Kidney epithelial cell (primary cell): ENCODE data around the gene EXOC1L. TPM values are rescaled to one million over a fixed set of nuclear protein-coding genes. Genes with fewer than 3 reads are reported as not detected.

Experiments used
- DNase-seq: peaks from one replicate; pipeline ENCODE4 v3.0.0-alpha.2; 2010; ENCODE audit warnings: low read depth
- H3K27me3 ChIP-seq: 2 replicates; pipeline ENCODE4 v1.6.0; 2011; ENCODE audit warnings: low read length; ENCODE audit not compliant: control insufficient read depth, insufficient read depth
- H3K36me3 ChIP-seq: 2 replicates; pipeline ENCODE4 v1.5.1; 2011; ENCODE audit warnings: low read length; ENCODE audit not compliant: control insufficient read depth, insufficient read depth
- H3K4me3 ChIP-seq: 2 replicates; pipeline ENCODE4 v1.5.1; 2011; ENCODE audit warnings: low read depth, mild to moderate bottlenecking, control low read depth, low read length
- total RNA-seq: library from RNA; depleted of rRNA; stranded (reverse); fragments of >200 nt; gene quantifications from 2 replicates; pipeline ENCODE4 v1.2.3, GENCODE V29; 2015
- TF ChIP-seq, protein P1 (sequence below): IDR thresholded peaks from 2 replicates; pipeline ENCODE4 v1.5.1; 2011; ENCODE audit warnings: mild to moderate bottlenecking, moderate library complexity, low read length, control low read depth, inconsistent platforms; ENCODE audit not compliant: insufficient read depth, poor library complexity, severe bottlenecking

EXOC1L gene
- total RNA-seq, 1 donor from 2014 or later = not detected

DNA sequence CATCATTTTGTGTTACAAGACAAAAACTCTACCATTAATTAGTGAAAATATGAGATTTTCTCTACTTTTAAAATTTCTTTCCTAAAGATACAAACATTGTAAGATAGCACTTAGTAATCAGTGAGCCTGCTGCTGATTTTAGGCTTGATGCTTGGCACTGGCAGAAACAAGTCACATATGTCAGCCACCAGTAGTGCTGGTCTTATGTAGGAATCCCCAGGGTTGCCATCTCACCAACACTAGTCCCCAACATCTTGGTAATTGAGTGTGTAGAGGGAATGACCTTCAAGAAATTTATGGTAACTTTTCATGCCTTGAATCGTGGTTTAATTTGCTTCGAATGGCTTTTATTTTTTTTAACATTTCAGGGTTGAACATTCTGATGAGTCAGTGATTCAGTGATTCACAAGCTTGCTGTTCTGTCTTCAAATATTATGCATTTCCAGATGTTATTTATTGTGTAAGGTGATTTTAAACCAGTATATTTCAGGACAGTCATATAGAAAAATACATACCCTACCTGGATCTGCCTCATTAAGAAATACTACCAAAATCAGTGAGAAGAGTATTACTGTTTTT, 45.7 kb downstream of the EXOC1L start:
- H3K36me3 ChIP-seq = no peaks in the 10 kb centered on the region
- no peak overlapping the region for H3K4me3 ChIP-seq
- no peaks in the 10 kb centered on the region for H3K27me3 ChIP-seq
- no peak for DNase-seq
- TF ChIP-seq, protein P1, sequence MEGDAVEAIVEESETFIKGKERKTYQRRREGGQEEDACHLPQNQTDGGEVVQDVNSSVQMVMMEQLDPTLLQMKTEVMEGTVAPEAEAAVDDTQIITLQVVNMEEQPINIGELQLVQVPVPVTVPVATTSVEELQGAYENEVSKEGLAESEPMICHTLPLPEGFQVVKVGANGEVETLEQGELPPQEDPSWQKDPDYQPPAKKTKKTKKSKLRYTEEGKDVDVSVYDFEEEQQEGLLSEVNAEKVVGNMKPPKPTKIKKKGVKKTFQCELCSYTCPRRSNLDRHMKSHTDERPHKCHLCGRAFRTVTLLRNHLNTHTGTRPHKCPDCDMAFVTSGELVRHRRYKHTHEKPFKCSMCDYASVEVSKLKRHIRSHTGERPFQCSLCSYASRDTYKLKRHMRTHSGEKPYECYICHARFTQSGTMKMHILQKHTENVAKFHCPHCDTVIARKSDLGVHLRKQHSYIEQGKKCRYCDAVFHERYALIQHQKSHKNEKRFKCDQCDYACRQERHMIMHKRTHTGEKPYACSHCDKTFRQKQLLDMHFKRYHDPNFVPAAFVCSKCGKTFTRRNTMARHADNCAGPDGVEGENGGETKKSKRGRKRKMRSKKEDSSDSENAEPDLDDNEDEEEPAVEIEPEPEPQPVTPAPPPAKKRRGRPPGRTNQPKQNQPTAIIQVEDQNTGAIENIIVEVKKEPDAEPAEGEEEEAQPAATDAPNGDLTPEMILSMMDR = no peak

DNA sequence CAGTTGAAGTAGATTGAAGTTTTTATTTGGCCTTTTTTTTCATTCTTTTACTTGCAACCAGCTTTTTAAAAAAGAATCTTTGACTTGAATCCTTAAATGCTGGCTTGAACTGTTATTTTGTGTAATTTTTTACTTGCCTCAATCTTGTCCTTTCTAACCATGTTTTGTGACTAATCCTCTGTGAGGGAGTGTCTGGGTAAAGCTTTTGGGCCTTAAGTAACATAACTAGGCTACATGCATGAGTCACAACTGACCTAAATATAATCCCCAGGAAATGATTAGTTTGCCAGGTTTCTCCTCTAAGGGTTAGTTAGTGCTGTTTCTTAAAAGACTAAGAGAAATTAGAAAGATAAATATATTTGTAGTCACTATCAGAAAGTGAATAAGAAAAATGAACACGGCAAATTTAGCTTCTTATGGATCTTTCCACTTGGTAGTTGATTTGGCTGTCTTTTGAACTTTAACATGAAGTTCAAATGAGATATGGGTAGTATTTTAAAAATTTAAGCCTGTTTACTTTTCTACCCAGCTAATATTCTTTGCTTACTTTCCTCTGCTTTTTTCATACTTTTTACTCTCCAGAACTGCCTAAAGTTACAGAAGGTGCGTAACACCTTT, 46.8 kb downstream of the EXOC1L start:
- Histone ChIP-seq H3K36me3 (no peaks in the 10 kb centered on the region), H3K27me3 (no peaks in the 10 kb centered on the region), H3K4me3 (no peak overlapping the region)
- DNase-seq = peak; percentile 88
- TF ChIP-seq, protein P1 = no peak

DNA sequence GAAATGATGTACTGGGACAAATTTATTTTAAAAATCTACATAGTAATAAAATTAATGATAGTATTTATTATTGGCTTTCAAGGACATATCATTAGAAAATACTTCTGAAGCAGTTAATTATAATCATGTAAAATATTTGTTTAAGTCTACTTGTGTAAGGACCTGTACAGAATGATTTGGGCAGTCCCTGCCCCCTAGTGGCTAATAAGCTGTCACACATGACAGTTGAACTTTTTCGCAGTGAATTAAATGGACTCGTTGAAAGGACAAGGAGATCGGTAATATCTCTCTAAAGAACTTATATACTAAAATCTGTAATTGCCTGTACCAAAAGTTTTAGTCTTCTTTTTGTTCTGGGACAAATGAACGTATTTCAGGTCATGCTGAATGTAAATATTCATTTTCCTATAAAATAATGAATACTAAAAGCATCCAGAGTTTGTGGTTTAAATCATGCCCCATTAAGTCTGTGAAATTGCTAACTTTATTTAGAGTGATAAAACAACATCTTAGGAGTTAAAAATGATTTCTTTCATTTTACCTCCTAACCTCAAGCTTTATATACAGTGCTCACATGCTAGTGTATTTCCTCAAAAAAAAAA, 47.5 kb downstream of the EXOC1L start:
- Histone ChIP-seq H3K27me3 (no peaks in the 10 kb centered on the region), H3K4me3 (no peak overlapping the region), H3K36me3 (no peaks in the 10 kb centered on the region)
- DNase-seq = peak; percentile 45
- TF ChIP-seq, protein P1 = peak; percentile 85

DNA sequence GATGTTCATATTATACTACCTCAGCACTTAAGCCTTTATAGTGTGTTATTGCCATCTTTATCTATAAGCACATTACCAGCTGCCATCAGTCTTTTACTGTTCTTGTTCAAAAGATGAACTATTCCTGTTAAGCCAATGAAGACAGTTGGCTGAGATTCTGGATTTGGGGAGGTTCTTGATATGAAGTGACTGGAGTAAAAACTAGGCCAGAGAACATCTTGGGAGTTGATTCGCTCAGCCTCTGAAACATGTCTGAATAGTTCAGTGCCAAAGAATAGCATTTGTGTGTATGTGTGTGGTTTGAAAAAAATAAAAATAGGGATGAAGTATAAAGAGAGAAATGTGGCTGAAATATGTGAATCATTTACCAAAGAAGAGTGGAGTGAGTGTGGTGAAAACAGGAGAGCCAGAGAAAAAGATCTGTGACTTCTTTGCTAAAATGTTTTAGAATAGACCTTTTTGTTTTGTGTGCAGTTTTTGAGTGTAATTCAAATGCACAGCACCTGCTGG, 49.0 kb downstream of the EXOC1L start:
- no peak overlapping the region for H3K4me3 ChIP-seq
- no peaks in the 10 kb centered on the region for H3K36me3 ChIP-seq
- TF ChIP-seq, protein P1 = no peak
- no peak for DNase-seq
- no peaks in the 10 kb centered on the region for H3K27me3 ChIP-seq

DNA sequence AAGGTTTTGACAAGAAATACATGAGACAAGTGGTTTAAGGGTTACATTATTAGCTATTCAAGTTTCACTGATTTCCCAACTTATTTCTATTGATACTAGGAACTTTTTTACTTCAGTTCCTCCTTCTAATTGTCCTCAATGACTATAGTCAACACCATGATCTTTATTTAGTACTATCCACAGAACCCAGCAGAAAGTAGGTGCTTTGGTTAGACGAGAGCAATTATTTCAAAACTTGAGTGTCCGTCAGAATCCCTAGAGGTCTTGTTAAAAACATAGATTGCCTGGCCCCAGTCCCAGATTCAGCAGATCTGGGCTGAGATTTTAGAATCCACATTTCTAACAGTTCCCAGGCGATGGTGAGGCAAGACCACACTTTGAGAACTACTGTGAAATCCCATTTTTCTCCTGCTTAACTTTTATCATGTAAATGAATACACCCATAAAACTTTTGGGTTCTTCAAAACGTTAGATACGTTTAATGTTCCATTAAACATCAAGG, 51.8 kb downstream of the EXOC1L start:
- H3K36me3 ChIP-seq = no peaks in the 10 kb centered on the region
- H3K27me3 ChIP-seq = no peaks in the 10 kb centered on the region
- TF ChIP-seq, protein P1 = no peak
- no peak for DNase-seq
- no peak overlapping the region for H3K4me3 ChIP-seq
